ENCODE data around the gene GIMAP4.
"Not testable (repeated sequence)": the region's sequence is repeated elsewhere in the genome, so short reads cannot be mapped to it uniquely, and the experiment has no call there.

GRCh38 chr7:150603600-150603999 lies 36.4 kb downstream of the GIMAP4 start:
- not testable (repeated sequence) for TF ChIP-seq CTCF (conservative IDR thresholded peaks at IDR 0.05; ENCODE audit: low read length); EZH2phosphoT487 (IDR thresholded peaks at IDR 0.05; ENCODE audit: borderline replicate concordance, low read depth, low read length)
